NB4 (cell line): ENCODE measurements around the gene SMIM10.

Experiments used
- CTCF ChIP-seq: IDR thresholded peaks from one replicate; pipeline ENCODE4 v1.5.1; 2012; ENCODE audit warnings: low read depth, low read length
- POLR2A ChIP-seq: IDR thresholded peaks from 2 replicates; pipeline ENCODE4 v1.6.1; 2011; ENCODE audit warnings: mild to moderate bottlenecking; ENCODE audit not compliant: insufficient read length; ENCODE audit errors: extremely low read depth

- no peak for TF ChIP-seq CTCF
- no peak for TF ChIP-seq POLR2A
These were observed 41.5 kb upstream of the SMIM10 start for GRCh38 chrX:134949271-134949670.
